NCI-H146 treated with DMSO at 0.1 percent for 48 hours (cell line): ENCODE data around the gene HECA.
A peak's percentile ranks its signal among the peaks of the same experiment; 100 is the strongest.
"Not testable (repeated sequence)": the region's sequence is repeated elsewhere in the genome, so short reads cannot be mapped to it uniquely, and the experiment has no call there.

Experiments used
- DNase-seq: peaks from one replicate; lab custom pipeline; 2025; ENCODE audit not compliant: unreplicated experiment; lab: John Stamatoyannopoulos, UW

The HECA gene

DNA sequence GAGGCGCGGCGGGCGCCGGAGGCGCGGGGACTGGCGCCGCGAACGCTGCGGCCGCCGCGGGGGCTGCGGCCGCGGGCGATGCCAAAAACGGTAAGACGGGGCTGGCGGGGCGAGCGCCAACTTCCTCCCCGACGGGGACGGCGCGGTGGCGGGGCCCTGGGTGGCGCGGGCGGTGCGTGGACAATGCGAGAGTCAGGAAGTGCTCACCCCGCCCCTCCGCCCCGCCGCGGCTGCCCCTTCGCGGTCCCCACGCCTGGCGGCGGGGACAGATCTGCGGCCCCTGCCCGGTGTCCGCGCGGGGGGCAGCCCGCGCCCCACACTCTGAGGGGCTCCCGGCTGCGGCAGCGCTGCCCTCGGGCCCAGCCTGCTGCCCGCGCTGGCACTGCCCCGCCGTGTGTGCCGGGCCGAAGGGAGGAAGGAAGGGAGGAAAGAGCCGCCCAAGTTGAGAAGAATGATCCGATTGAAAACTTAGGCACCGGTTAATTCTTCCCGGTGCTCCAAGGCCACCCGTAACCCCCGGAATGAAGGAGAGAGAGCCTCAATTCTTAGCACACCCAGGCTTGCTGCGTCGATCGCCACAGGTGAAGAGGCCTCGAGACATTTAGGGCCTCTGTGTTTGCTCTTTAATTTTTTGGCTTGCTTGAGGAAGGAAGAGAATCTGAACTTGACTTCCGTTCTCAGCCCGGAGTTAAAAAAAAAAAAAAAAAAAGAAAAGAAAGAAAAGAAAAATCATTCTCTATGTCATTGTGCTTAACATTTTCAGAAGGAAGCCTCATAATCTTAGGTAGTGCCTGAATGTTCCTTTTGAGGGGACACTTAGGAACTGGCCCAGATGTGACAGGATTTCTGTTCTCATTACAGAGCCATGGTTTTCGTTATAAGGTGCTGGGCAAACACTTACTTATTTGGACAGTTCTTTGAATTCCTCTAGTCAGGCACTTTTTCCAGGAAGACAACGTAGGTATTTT lies 982 bp downstream of the HECA start:
- DNase-seq = peak; percentile 64

DNA sequence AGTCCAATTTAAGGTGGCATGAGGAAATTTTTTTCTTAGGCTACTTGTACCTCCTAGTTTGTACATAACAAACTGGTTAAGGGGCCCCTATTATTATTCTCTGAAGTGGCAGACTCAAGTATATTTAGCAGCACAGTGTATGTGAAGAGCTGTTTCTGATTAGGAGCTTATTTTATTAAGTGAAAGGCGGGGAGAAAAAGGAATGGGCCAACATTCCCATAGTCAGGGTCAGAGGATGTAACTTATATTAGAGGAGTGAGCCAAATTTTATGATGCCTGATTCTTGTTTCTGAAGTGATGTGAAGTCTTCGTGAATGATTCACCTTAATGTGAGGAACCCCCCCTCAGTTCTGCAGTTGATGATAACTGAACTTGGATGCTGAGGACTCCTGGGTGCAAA lies 2.8 kb downstream of the HECA start:
- no peak for DNase-seq

DNA sequence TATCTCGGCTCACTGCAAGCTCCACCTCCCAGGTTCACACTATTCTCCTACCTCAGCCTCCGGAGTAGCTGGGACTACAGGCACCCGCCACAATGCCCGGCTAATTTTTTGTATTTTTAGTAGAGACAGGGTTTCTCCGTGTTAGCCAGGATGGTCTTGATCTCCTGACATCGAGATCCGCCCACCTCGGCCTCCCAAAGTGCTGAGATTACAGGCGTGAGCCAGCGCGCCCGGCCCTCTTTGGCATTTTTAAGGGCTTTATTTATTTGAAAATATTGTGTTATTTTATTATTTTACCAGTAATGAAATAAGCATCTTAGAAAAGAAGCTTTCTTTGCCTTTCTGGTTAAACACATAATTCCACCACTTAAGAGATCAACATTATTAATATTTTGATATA lies 6.0 kb downstream of the HECA start:
- not testable (repeated sequence) for DNase-seq

DNA sequence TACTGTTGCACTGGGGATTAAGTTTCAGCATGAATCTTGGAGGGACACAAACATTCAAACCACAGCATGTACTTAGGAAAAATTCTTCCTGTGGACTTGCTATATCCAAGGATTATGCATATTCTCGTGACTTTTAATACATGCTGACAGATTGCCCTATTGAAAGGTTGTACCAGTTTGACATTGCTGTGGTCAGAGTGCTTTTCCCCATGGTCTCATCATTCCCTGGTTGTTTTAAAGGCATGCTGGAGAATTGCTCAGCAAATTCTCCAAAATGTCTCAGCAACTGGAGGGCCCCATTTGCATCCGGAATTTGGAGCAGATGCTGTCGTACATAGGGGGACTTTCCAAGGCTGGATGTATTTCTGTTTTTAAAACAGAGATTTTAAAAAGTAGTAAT lies 7.4 kb downstream of the HECA start:
- DNase-seq = no peak

DNA sequence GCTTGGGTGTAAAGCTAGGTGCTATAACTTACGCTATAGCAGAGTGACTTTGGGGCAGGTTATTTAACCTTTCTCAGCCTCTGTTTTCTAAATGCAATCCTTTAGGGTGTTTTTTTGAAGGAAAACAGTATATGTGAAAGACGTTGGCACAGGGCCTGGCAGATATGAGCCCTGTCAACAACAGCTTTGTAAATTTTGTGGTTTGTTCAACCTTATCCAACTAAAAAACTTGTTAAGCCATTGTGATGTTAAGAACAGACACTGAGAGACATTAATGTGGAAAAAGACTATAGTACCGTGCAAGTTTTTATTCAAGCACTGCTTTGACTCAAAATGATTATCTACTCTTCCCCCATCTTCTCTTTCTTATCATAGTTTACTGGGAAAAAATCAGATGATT lies 8.2 kb downstream of the HECA start:
- DNase-seq = no peak

DNA sequence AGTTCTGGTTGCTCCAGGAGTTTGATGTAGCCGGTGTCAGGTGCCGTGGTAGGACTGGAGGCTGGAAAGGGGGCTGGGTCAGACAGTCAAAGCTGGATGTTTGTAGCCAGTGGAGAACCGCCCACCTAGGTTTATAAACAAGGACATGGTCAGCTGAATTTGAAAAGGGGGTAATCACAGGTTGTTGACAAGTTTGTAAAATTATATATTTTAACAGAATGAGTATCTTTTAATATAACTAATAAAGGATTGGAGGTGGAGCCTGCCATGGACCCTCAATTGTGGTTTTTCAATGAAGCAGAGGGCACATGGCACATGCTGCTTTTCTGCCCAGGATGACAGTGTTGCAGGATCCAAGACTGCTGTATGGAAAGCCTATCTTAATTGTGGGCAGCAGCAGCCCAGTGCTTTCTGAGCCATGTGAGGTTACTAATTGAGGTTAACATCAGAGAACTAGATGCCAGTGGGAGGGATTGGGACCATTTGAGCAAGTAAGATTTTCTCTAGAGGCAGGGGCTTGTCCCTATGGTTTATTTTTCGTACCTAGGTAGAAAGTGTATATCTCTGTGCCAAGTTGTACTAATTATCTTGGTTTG lies 9.7 kb downstream of the HECA start:
- no peak for DNase-seq

DNA sequence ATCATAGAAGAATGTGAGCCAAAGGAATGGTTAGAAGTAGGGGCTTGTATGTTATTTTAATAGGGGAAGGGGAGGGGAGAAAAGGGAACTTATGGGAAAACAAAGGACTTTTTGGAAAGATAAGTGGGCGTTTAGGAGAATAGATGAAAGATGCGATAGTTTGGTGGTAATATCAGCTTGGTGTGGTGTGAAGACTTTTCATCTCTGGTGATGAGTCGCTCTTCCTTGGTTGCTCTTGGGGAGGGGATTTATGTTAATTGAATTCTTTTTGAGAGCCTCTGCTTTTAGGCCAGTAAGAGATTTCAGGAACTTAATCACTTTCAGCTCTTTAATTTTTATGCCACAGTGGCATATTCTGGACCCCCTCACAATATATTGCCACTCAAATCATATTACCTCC lies 10.8 kb downstream of the HECA start:
- no peak for DNase-seq

DNA sequence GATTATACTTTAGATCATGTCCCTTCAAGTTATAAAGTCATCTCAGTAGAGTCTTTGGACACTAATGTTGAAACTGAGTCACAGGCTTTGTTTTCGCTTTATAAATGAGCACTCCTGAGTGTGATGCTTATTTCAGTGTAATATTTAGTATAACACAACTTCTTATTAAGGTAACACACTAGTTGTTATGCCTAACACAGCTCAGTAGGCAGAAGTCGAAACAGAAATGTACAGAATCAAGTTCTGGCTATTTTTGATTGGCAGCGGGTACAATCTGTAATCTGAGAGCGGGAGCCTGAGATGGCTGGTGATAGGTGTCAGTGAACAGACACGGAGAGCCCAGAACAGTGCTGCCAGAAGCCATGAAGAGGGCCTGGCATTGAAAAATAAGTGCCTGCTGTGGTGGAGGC lies 11.4 kb downstream of the HECA start:
- no peak for DNase-seq

DNA sequence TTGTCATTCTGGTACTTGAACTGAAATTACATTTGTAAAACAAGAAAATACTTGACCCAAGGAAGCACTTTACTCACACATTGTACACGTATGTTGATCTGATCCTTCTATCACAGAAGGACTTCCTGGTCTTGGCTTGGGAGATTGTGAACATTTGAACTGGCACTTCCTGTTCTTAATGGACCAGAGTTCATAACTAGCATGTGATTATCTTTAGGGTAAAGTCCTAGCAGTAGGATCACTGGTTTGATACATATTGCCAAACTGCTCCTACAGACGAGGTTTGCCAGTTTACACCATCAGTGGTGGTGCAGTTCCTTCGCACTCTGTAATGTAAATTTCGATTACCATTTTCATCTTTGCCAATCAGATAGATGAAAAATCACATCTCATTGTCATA lies 12.7 kb downstream of the HECA start:
- no peak for DNase-seq

DNA sequence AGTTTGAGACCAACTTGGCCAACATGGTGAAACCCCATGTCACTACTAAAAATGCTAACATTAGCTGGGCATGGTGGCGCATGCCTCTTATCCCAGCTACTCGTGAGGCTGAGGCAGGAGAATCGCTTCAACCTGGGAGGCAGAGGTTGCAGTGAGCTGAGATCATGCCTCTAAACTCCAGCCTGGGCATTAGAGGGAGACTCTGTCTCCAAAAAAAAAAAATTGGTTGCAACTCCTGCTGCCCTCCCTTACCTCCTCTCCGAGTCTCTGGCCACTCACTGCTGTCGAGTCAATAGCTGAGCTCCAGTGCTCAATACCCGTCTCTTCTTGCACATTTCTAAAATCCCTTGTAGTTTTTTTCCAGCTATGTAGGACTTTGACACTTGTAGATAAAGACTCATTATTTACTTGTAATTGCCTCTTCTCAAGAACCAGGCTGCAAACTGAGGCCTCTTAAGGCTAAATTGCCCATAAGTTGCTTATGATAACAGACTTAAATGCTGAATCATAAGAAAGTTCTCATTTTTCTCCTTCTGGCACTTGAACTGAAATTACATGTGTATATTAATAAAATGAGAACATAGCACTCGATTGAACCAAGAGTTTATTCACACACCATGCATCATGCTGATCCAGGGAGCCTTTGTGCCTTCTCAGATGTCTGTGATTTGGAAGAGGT lies 13.8 kb downstream of the HECA start:
- no peak for DNase-seq

DNA sequence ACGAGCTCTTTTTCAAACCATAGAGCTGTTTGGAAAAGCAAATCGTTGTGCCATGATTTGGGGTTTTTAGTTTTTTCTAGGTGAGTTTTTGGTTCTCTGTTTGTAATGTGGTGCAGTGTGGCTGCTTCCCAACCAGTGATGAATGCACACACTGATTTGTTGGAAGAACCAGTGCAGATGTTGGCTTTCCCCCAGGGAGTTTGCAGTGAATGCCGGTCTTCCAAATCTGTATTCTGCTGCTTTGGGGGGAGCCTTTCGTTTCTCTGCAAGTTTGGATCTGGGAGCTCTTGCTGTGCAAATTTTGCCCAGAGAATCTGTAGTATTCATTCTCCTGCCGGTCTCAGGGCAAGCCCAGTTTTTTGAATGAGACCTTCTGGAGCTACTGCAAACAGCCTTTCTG lies 14.5 kb downstream of the HECA start:
- no peak for DNase-seq

DNA sequence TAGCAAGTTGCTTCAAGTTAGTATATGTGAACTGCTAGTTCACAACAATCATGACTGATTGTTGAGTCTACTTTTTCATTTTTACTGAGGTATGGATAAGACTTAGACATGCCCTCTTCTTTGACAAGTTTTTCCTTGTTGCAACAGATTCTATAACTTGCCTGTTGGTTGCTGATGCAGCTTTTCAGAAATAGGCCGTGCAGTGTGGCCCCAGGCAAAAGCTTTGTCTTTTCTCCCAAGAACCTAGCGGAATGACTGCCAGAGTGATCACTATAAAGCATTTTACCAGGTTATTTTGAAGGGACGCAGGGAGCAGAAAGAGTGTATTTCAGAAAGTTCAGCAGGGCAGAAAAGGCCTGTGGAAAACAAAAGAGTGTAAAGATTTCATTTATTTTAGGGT lies 16.0 kb downstream of the HECA start:
- no peak for DNase-seq

DNA sequence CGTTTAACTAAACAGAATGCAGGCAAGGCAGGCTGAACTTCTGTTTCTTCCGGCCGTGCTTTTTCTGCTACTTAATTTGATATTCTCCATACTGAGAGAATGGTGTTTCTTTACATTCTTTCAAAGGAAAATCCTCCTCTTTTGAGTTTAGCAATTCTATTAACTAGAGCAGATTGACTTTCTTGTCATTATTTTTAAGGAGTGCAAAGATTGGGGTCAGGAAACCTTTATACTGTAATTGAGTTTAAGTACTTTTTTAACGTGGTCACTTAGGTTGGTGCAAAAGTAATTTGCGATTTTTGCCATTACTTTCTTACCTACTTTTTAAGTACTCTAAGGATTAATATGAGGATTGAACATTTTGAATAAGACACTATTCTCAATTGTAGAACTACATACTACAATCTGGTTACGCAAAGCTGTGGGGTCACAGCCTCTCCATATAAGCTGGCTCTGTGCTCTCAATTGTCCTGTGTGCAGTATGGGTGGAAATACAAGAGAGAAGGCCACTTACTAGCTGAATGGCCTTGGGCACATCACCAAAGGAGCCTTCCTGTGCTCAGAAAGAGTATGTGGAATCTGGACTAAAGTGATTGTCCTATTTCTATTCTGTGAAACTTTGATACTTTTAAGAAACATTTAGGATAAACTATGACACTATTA lies 16.7 kb downstream of the HECA start:
- DNase-seq = no peak

DNA sequence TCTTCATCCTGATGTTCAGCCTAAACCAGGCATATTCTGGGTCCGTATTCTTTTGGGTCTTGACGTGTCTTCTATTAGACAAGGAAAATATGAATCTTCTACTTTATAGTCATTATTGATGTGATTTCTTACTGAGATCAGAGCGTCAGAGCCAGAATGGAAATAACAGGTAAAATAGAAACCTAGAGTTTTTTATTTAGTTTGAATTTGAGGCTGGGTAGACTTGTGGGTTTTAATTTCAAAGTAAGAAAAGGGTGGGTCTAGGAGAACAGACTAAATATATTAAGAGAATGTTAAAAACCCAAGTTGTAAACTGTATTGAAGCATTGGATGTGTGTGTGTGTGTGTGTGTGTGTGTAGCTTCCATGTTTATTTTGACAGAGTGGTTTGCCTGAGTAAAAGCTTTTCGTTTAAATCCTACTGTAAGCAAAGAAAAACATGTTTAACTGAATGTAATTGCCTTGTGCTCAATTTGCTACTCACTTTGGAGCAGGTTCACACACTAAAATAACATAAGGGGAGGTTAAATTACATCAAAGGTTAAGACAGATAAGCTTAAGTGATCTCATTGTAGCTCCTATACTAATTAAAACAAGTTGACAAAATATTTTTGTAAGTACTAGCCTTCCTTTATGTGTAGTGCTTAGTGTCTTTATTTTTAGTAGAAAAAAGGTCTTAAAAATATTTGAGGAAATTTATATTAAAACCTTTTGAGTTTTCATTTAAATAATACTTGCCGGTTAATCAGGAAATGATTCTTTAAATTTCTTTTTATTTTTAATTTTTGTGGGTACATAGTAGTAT lies 17.4 kb downstream of the HECA start:
- peak; percentile 68 for DNase-seq

DNA sequence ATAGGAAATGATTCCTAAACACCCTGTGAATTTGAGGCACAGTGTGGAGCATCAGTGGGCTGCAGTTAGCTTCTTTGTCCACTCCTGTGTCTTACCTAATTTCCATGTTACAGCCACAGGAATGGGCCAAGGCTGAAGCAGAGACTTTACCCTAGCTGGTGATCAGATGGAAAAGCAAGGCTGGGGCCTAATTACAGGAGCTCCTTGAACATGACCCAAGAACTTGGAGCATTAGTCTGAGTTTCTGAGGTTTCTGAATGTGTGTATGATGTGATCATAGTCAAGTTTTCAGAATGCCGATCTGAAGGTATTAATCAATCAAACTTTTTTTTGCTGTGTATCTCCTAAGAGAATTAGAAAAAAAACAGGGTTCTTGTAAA lies 18.0 kb downstream of the HECA start:
- DNase-seq = no peak

DNA sequence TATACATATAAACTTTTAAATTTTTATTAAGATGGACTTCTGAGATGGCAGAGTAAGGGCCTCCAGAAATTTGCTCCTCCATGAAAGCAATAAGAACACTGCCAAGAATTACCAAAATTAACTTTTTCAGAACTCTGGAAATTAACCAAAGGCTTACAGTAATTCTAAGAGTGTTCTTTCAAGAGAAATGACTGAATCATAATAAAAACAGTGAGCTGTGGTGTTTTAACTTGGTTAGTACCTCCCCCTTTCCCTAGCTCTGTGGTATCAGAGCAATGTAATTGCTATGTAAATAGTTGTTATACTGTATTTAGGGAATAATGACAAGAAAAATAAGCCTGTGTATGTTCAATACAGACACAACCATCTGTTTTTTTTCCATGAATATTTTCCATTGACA lies 19.0 kb downstream of the HECA start:
- peak; percentile 79 for DNase-seq

DNA sequence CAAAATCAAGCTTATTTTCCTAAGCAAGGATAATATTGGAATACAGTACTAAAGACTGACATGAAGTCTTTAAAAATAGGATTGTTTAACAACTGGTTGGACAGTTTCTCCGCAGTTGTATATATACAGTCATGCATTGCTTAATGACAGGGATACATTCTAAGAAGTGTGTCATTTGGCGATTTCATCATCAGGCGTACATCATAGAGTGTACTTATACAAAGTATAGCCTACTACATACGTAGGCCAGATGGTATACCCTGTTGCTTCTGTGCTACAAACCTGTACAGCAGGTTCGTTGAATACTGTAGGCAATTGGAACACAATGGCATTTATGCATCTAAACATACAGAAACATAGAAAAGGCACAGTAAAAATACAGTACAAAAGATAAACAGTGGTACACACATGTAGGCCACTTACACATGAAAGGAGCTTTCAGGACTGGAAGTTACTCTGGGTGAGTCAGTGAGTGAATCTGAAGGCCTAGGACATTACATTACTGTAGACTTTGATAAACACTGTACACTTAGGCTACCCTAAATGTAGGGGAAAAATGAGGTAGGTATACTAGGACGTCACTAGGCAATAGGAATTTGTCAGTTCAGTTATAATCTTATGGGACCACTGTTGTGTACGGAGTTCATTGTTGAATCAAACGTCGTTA lies 20.1 kb downstream of the HECA start:
- no peak for DNase-seq

DNA sequence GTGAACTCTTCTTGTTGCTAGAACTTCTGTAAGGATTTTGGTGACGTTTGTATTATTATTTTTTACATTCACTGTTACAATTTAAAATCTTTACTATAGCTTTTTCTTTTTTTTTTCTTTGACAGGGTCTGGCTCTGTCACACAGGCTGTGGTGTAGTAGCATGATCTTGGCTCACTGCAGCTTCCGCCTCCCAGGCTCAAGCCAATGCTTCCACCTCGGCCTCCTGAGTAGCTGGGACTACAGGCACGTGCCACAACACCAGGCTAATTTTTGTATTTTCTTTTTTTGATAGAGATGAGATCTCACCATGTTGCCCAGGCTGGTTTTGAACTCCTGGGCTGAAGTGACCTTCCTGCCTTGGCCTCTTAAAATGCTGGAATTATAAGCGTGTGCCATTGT lies 21.2 kb downstream of the HECA start:
- no peak for DNase-seq

DNA sequence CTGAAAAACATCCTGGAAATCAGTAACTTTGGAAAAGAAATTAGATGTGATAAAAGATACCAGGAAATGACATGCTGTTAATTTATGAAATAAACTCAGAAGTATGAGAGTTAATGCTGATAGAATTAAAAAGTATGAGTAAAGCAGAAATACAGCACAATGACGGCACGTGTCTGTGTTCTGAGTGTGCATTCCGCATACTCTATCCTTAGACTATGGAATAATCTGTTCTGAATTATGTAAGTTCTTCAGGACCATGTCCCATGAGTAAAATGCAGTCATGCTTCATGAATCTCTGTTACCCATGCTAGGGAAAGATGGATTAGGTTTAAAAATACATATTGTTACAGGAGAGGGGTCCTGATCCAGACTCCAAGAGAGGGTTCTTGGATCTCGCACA lies 21.7 kb downstream of the HECA start:
- no peak for DNase-seq

DNA sequence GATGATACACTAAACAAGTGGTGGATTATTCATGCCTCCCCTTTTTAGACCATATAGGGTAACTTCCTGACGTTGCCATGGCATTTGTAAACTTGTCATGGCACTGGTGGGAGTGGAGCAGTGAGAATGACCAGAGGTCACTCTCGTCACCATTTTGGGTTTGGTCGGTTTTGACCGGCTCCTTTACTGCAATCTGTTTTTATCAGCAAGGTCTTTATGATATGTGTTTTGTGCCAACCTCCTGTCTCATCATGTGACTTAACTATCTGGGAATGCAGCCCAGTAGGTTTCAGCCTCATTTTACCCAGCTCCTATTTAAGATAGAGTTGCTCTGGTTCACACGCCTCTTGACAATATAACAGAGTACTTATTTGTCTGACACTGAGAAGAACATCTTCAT lies 22.2 kb downstream of the HECA start:
- not testable (repeated sequence) for DNase-seq
